ENCODE results near the gene WDR77. TPM values are rescaled to one million over a fixed set of nuclear protein-coding genes. Genes with fewer than 3 reads are reported as not detected.

WDR77 gene
- 35.4 TPM for total RNA-seq
- long read RNA-seq, transcript WDR77-201 (10 exons, 2,576 nt), result major isoform, 177 of 228 reads
- long read RNA-seq, partial matches to known transcripts, result 38 of 228 reads
- long read RNA-seq, other reads (novel, unspliced or antisense), result 13 of 228 reads

DNA sequence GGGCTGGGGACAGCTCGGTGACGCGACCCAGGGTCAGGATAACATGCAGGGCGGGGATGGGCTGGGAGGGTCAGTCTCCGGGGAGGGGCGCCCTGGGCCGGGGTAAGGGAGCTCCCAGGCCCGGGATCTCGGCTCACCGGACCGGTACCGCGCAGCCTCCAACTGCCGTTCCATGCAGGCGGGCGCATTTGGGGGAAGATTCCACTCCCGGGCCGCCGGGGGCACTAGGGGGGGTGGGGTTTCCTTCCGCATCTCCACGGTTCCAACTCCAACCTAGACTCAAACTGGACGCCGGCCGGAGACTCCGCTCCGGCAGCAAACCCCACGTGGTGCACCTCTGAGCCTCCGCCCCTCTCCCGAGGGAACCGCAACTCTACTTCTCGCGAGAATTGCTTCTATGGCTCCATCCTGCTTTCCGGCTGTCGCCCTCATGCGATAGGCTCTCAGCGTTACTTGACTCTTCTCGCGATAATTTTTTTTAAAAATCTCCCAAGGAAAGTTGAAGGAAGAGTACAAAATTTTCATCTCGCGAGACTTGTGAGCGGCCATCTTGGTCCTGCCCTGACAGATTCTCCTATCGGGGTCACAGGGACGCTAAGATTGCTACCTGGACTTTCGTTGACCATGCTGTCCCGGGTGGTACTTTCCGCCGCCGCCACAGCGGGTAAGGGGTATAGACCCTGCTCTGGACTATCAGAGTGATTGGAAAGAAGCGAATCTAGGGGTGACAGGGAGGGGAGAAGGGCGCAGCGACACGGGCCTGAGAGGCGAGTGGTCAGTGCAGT is at the start of gene WDR77, which contains the start of gene ATP5PB:
Gene WDR77 (minus strand): TSS at position 339 of the 785 bp plus-strand sequence. CDS start 87 bp downstream, at position 252.
Gene ATP5PB (plus strand): TSS at position 547 of the 785 bp plus-strand sequence. CDS start 78 bp downstream, at position 625.
- peak; percentile 95 for DNase-seq (ENCODE audit: low spot score)

DNA sequence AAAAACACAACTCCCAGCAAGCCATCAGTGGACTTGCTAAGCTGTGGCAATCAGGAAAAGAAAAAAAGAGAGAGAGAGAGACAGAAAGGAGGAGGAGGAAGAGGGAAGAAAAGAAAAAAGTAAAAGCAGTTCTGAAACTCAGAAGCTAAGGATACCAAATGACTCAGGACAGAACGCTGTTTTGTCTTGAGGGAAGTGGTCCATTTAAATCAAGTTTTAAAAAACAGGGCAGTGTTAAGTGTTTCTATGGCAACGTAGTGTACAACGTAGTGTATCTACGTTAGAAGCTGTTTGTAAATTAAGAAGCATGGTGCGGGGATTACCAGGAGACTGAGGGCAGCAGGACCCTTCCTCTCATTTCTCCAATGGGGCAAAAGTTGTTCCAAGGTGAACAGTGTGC is 48.5 kb upstream of the WDR77 start:
- no peak for DNase-seq (ENCODE audit: low spot score)

DNA sequence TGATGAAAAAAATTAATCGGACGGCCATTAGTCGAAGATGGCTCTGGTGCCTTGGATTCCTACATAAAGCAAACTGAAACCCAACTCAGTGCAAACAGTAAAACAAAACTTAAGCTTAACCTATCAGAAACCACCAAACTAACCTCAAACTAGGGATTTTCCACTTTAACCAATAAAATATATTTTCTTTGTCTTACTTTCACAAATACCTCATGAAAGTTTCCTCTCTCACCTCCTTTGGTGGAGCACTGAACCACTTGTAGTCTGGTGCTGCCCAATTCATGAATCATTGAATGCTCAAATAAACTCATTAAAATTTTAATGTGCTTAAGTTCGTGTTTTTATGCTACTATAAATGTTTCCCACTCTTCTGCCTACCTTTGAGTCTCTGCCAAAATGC is 47.3 kb upstream of the WDR77 start:
- no peak for DNase-seq (ENCODE audit: low spot score)

DNA sequence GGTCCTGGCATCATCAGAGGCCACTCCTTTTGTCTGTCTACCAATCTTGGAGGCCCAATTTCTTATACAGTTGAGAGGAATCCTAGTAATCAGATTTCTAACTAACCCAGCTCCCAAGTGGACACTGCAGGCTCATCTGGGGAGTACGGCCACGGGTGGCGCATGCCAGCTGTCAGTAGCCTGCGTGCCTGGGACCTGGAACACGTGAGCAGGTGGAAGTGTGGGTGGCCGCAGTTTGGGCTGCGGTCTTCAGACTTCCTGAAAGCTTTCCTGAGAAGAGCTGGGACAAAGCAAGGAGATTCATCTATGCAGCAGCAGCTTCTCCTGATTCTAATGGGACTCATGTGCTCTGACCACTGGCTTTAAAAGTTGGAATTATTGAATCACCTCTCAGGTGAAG is 42.0 kb upstream of the WDR77 start:
- DNase-seq (ENCODE audit: low spot score), result no peak

DNA sequence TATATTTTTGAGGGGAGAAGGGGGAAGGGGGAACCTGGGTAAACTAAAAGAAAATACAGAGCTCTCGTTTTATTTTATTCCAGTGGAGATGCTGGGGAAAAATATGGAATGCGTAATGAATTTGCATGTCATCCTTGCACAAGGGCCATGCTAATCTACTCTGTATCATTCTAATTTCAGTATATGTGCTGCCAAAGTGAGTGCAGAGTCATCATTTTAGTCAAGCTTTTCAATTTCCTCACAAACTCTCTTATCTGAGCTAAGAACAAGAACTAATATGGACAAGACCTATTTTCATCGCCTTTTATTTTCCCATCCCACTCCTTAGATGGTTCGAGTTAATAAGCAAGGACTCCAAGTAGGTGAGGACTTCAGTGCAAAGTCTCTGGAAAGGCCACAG is 41.2 kb upstream of the WDR77 start:
- DNase-seq (ENCODE audit: low spot score), result no peak

DNA sequence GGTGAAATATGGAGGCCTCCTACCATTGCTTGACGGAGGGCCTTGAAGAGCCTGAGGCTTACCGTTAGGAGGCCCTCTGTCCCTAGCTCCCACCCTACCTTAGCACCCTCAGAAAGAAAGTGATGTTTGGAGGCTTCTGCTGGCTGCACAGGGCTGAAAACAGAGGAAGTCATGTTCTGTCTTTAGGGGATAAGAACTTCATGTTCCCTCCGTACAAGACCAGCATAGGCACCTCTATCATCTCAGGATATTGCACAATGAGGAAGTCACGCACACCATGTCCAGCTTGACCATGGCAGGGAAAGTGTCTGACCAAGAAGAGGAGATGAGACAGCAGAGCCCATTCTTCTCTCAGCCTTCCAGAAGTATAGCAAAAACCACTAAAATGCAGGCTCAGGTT is 40.5 kb upstream of the WDR77 start:
- no peak for DNase-seq (ENCODE audit: low spot score)

- DNase-seq (ENCODE audit: low spot score), result no peak
Observed at GRCh38 chr1:111488669-111489068, 39.6 kb upstream of the WDR77 start.

DNA sequence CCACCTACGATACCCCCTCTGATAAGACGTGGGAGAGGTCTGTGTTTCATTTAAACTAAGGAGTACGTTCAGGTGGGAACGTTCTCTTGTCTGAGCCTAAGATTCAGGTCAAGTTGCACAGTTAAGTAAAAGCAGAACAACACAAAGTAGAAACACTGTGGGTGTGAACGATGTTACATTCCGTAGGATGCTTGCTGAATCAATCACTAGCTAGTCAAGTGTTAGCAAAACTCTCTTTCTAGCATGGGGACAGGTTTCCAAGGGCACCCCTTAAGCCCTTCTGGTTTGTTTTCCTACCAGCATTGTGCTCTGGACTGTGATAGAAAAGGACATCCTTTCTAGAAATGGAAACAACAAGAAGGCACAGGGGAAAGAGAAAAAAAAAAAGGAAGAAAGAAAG is 38.1 kb upstream of the WDR77 start:
- no peak for DNase-seq (ENCODE audit: low spot score)

- DNase-seq (ENCODE audit: low spot score), result no peak
Observed at GRCh38 chr1:111486431-111486830, 37.4 kb upstream of the WDR77 start.

DNA sequence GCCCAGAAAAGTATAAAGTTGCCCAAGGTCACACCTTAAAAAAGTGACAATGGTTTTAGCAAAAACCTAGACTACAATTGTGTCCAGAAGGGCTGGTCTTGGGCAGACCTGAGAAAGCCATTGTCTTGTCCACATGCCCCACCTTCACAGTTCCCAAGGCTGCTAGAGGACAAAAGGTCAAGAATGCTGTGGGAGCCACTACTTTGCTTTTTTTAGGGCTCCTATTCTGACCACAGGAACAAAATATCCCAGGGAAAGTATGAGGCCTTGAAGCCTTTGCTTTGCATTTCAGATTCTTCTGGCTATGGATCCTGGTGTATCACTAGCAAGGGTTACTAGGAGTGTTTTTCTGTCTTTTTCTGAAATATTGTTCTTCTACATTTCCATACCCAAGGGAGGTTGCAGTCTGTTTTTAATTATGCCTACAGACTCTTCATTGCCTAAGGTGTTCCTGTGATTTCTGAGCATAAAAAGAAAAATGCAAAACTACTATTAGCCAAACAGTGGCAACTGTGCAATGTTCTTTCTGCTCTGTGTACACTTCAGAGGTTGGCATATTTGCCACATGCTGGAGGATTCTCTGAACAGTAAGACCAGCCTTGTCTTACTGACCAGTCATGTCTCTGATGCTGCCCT is 35.5 kb upstream of the WDR77 start:
- no peak for DNase-seq (ENCODE audit: low spot score)

GRCh38 chr1:111483876-111484275 is 34.8 kb upstream of the WDR77 start:
- DNase-seq (ENCODE audit: low spot score), result no peak

- no peak for DNase-seq (ENCODE audit: low spot score)
Observed at GRCh38 chr1:111483166-111483565, 34.1 kb upstream of the WDR77 start.

DNA sequence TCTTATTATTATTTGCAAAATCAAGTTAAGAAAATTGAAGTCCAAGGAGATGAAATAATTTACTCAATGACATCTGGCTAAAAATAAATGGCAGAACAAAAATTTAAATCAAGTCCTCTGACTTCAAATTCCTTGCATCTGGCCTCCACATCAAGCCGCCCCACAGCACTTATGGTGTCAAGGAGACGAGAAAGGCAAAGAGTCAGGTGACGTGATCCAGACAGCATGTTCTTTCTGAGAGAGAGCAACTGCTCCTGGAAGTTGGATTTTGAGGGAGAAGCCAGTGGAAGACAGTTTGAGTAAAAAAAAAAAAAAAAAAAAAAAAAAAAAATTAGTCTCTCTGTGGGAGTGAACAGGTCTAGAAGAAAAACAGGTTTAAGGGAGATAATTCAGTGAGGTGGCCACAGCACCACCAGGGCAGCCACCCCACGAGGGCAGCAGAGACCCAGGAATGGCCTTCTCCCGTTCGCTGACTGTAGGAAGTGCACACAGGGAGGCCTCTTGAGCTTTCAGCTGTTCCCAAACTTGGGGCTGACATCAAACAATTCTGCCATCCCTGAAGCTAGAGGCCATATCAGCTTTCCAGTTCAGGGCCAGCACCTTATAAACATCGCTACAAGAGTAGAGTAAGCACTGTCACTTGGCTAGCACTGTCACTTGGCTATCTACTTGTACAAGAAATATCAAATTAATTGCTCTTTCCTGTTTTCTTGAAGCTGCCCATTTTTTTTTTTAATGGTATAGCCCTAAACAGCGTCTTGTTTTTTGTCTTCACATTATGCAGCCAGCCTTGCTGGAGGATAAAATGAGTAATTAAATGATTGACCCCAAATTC is 32.5 kb upstream of the WDR77 start:
- DNase-seq (ENCODE audit: low spot score), result no peak

- no peak for DNase-seq (ENCODE audit: low spot score)
Observed at GRCh38 chr1:111480674-111481073, 31.6 kb upstream of the WDR77 start.

DNA sequence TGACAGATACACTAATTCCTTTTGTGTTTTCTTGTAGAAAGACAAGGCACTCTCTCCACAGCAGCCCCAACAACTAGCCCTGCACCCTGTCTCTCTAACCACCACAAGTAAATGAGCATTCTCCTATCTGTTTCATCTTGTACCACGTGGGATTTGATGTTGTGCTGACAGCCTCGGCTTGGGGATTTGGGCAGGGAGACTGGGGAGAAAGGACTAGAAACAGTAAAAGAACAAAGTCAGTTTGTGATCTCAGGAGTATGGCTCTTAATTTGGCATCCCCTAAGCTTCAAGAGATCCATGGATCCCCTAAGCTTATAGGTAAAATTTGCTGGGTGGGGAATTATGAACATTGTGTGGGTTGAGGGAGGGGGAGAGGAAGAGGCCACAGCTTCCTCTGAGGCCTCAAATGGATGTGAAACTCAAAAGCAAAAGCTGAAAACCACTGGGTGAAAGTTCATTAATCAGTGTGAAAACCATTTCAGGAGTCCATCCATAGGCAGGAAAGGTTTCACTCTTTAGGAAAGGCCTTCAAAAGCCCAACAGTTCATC is 27.8 kb upstream of the WDR77 start:
- no peak for DNase-seq (ENCODE audit: low spot score)

DNA sequence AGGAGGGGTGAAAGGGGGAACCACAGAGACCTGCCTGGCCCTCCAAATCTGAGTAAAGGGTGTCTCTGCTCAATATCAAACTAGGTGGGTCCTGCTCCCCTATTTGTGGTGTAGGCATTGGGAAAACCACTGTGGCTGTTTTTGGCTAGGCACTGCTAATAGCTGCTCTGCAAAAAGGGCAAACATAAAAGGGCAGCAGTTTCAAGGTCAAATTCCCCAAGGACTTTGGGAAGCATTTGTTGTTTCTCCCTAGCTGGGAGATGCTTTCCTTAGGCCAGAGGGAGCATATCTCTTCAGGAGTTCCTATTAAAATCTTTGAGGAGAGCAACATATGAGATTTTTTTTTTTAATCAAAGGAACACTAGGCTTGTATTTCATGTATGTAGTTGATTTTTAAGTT is 27.2 kb upstream of the WDR77 start:
- no peak for DNase-seq (ENCODE audit: low spot score)

- no peak for DNase-seq (ENCODE audit: low spot score)
Observed at GRCh38 chr1:111475701-111476100, 26.6 kb upstream of the WDR77 start.

DNA sequence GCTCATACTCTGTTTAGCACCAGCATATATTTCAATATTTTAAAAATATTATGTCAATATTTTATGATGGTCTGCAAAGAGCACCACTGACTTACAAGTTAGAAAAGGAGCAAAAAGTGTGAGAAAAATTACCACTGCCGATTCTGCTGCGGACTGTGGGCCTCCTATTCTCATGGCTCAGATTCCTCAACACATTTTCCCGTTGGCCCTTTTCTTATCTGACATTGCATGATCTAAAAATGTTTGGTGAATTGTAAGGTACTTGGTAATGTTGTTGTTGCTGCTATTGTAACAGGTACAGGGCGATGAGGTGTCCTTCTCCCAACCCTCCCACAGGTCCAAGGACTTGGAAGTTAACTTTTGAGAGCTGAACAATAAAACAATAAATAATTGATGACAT is 25.5 kb upstream of the WDR77 start:
- DNase-seq (ENCODE audit: low spot score), result no peak

DNA sequence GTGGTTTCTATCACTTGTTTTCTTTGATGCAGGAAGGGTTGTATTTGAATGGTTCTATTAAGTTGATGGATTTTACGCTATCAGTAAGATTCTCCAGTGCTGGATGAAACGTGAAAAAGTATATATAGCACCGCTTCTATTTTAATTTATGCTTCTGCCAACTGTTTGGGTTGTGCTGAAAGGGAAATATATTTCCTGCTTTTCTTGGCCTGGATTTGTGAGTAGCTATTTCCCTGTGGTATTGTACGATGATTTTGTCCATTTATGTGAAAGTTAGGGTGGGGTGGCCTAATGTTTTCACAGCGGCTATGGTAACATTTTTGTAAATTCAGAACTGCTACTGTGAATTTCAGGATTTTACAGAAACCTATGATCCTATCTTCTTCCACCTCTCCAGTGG is 25.1 kb upstream of the WDR77 start:
- no peak for DNase-seq (ENCODE audit: low spot score)

- no peak for DNase-seq (ENCODE audit: low spot score)
Observed at GRCh38 chr1:111471538-111471937, 22.5 kb upstream of the WDR77 start.

DNA sequence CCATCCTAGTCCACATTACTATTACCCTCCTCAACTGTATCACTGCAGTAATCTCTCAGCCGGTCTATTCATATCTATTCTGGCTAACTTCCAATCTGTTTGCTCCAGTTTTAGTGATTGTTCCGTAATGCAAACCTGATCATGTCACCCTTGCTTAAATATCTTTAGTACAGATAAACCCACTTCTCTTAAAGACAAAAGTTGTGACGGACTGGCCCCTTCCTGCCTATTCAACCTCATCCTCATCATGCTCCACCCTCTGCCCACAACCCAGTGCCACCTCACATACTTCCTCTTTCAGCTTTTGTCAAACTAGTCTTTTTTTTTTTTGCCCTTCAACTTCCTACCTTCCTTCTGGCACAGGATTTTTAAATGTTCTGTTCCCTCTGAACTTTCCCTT is 22.0 kb upstream of the WDR77 start:
- DNase-seq (ENCODE audit: low spot score), result no peak

Data from mesenteric fat pad (tissue), 1 donor.